ENCODE results near the gene SMTN.

DNA sequence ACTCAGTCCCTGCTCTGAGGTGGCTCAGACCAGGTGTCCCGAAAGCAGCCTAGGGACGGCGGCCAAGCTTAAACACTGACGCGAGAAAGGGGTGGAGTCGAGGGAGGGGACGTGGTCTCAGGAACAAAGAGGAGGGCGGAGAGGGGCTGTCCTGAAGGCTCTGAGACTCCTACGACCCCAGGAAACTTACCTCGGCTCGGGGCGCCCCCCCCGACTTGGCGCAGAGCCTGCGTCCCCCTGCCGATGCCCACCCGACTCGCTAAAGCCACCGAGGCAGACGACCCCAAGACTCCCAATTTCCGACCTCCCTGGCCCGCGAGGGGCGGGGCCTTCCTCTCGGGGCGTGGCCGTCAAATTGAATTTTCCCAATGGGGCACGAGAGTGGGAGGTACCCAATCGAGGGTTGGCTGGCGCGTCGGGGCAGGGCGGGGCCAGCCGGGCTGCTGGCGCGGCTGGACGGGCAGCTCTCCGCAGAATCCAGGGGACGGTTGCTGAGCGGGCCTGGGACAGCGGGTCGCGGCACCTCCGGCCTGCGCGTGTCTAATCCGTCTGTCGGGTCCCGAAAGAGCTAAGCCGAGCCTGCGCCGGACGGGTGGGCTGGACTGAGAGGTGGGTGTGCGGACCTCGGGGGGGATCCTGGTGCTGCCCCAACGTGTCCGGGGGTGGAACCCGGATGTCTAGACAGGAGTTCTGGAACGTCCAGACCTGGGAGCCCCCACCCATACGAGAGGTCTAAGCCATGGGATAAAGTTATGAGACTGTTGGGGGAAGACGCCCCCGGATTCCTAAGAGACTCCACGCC, at the start of gene SMTN:
- TF ChIP-seq, protein P1, sequence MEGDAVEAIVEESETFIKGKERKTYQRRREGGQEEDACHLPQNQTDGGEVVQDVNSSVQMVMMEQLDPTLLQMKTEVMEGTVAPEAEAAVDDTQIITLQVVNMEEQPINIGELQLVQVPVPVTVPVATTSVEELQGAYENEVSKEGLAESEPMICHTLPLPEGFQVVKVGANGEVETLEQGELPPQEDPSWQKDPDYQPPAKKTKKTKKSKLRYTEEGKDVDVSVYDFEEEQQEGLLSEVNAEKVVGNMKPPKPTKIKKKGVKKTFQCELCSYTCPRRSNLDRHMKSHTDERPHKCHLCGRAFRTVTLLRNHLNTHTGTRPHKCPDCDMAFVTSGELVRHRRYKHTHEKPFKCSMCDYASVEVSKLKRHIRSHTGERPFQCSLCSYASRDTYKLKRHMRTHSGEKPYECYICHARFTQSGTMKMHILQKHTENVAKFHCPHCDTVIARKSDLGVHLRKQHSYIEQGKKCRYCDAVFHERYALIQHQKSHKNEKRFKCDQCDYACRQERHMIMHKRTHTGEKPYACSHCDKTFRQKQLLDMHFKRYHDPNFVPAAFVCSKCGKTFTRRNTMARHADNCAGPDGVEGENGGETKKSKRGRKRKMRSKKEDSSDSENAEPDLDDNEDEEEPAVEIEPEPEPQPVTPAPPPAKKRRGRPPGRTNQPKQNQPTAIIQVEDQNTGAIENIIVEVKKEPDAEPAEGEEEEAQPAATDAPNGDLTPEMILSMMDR (IDR thresholded peaks at IDR 0.05): no peak
- peak; percentile 81 to 89 for TF ChIP-seq POLR2A (IDR thresholded peaks at IDR 0.05)
